Measurements from ENCODE around the gene NCL. TPM values are rescaled to one million over a fixed set of nuclear protein-coding genes. Genes with fewer than 3 reads are reported as not detected.

Gene NCL
- total RNA-seq, 4 donors from 2014 or later, result 83.8 to 227 (median 133) TPM

- no peaks in the 10 kb centered on the region for H3K27me3 ChIP-seq
- H3K9me3 ChIP-seq, result no peaks in the 10 kb centered on the region
- DNase-seq, result no peak
- WGBS, 2 donors (ENCODE audit: low coverage in 1 of 2), result 76 to 77% methylated on average over 10 to 13 of the region's 13 CpGs
- peaks cover 7 to 31% (median 15%) of the 10 kb centered on the region in 4 donors for H3K4me1 ChIP-seq
- H3K4me3 ChIP-seq, result no peak overlapping the region
- in situ Hi-C loops (cut with MboI; ENCODE audit: low pct_ligation_motif_present in 1 of 4, low pct_unique_long_range_greater_than_20kb in 1 of 4, low sequenced_read_pairs in 3 of 4), result no loop called here
- no peak for TF ChIP-seq EP300 (IDR thresholded peaks at IDR 0.05; ENCODE audit: low read depth)
- TF ChIP-seq POLR2A (IDR thresholded peaks at IDR 0.05), result no peak
- no peak for TF ChIP-seq POLR2AphosphoS5 (IDR thresholded peaks at IDR 0.05)
- TF ChIP-seq CTCF (IDR thresholded peaks at IDR 0.05), result no peak
- peaks cover 0 to 77% (median 37%) of the 10 kb centered on the region in 4 donors for H3K36me3 ChIP-seq
- no peak overlapping the region for H3K27ac ChIP-seq
- intact Hi-C loops (cut with DNase I; ENCODE audit: low total_unique reads), result no loop called here
Observed at GRCh38 chr2:231460073-231460835, 4.0 kb downstream of the NCL start.

GRCh38 chr2:231458368-231458767, 5.9 kb downstream of the NCL start:
- Histone ChIP-seq H3K4me1 (peaks cover 7 to 27% (median 13%) of the 10 kb centered on the region in 4 donors), H3K27ac (no peak overlapping the region), H3K9me3 (no peaks in the 10 kb centered on the region), H3K36me3 (peaks cover 0 to 92% (median 44%) of the 10 kb centered on the region in 4 donors), H3K27me3 (no peaks in the 10 kb centered on the region), H3K4me3 (no peak overlapping the region)
- intact Hi-C loops (cut with DNase I; ENCODE audit: low total_unique reads), result no loop called here
- in situ Hi-C loops (cut with MboI; ENCODE audit: low pct_ligation_motif_present in 1 of 4, low pct_unique_long_range_greater_than_20kb in 1 of 4, low sequenced_read_pairs in 3 of 4), result no loop called here
- 94 to 96% methylated on average over 6 of the region's 6 CpGs for WGBS, 2 donors (ENCODE audit: low coverage in 1 of 2)
- DNase-seq, result no peak
- TF ChIP-seq POLR2AphosphoS5 (IDR thresholded peaks at IDR 0.05), result no peak
- TF ChIP-seq EP300 (IDR thresholded peaks at IDR 0.05; ENCODE audit: low read depth), result no peak
- TF ChIP-seq POLR2A (IDR thresholded peaks at IDR 0.05), result no peak
- no peak for TF ChIP-seq CTCF (IDR thresholded peaks at IDR 0.05)

GRCh38 chr2:231457101-231457500, 7.2 kb downstream of the NCL start:
- Histone ChIP-seq H3K4me3 (no peak overlapping the region), H3K36me3 (peaks cover 0 to 84% (median 41%) of the 10 kb centered on the region in 4 donors), H3K4me1 (peaks cover 0 to 15% (median under 1%) of the 10 kb centered on the region in 4 donors), H3K27ac (no peak overlapping the region), H3K27me3 (no peaks in the 10 kb centered on the region), H3K9me3 (no peaks in the 10 kb centered on the region)
- WGBS, 2 donors (ENCODE audit: low coverage in 1 of 2), result 61 to 63% methylated on average over 4 of the region's 4 CpGs
- TF ChIP-seq EP300 (IDR thresholded peaks at IDR 0.05; ENCODE audit: low read depth), result no peak
- no peak for TF ChIP-seq CTCF (IDR thresholded peaks at IDR 0.05)
- no peak for TF ChIP-seq POLR2A (IDR thresholded peaks at IDR 0.05)
- TF ChIP-seq POLR2AphosphoS5 (IDR thresholded peaks at IDR 0.05), result no peak
- in situ Hi-C loops (cut with MboI; ENCODE audit: low pct_ligation_motif_present in 1 of 4, low pct_unique_long_range_greater_than_20kb in 1 of 4, low sequenced_read_pairs in 3 of 4), result no loop called here
- intact Hi-C loops (cut with DNase I; ENCODE audit: low total_unique reads), result no loop called here
- no peak for DNase-seq

GRCh38 chr2:231456295-231457004, 7.8 kb downstream of the NCL start:
- Histone ChIP-seq H3K36me3 (peaks cover 0 to 77% (median 38%) of the 10 kb centered on the region in 4 donors), H3K27ac (no peak overlapping the region), H3K4me3 (no peak overlapping the region), H3K27me3 (no peaks in the 10 kb centered on the region), H3K4me1 (peaks cover 0 to 9% (median 0%) of the 10 kb centered on the region in 4 donors), H3K9me3 (no peaks in the 10 kb centered on the region)
- TF ChIP-seq POLR2A (IDR thresholded peaks at IDR 0.05), result no peak
- no peak for TF ChIP-seq POLR2AphosphoS5 (IDR thresholded peaks at IDR 0.05)
- TF ChIP-seq CTCF (IDR thresholded peaks at IDR 0.05), result no peak
- TF ChIP-seq EP300 (IDR thresholded peaks at IDR 0.05; ENCODE audit: low read depth), result no peak
- WGBS, 2 donors (ENCODE audit: low coverage in 1 of 2), result 61 to 80% methylated on average over 5 to 6 of the region's 6 CpGs
- in situ Hi-C loops (cut with MboI; ENCODE audit: low pct_ligation_motif_present in 1 of 4, low pct_unique_long_range_greater_than_20kb in 1 of 4, low sequenced_read_pairs in 3 of 4) (no loop called here), intact Hi-C loops (cut with DNase I; ENCODE audit: low total_unique reads) (no loop called here)
- DNase-seq, result no peak
